ENCODE data around the gene GPRASP2.

Gene GPRASP2

GRCh38 chrX:102696306-102696705 is 15.9 kb upstream of the GPRASP2 start:
- no peaks in the 10 kb centered on the region for H3K4me1 ChIP-seq (ENCODE audit: insufficient read depth, low read length, severe bottlenecking)
- H3K4me3 ChIP-seq (ENCODE audit: low read depth, low read length, poor library complexity, severe bottlenecking): no peak overlapping the region
- no peaks in the 10 kb centered on the region for H3K79me2 ChIP-seq (ENCODE audit: insufficient read depth, low read length)
- no peak overlapping the region for H3K4me2 ChIP-seq (ENCODE audit: low read length)
- H3K9ac ChIP-seq (ENCODE audit: low read length): no peak overlapping the region
- TF ChIP-seq EZH2 (IDR thresholded peaks at IDR 0.05; ENCODE audit: borderline replicate concordance, low read length): no peak
- no peak for TF ChIP-seq CTCF (IDR thresholded peaks at IDR 0.05; ENCODE audit: low read length)
- no peaks in the 10 kb centered on the region for H3F3A ChIP-seq (ENCODE audit: insufficient read depth, low read length)
- no peak overlapping the region for H3K27ac ChIP-seq (ENCODE audit: low read depth, low read length, poor library complexity, severe bottlenecking)
- no peaks in the 10 kb centered on the region for H3K27me3 ChIP-seq (ENCODE audit: insufficient read depth, low read length)
- no peaks in the 10 kb centered on the region for H3K9me3 ChIP-seq (ENCODE audit: low read length)
- H4K20me1 ChIP-seq (ENCODE audit: insufficient read depth, low read length): no peaks in the 10 kb centered on the region
- no peaks in the 10 kb centered on the region for H3K9me2 ChIP-seq (ENCODE audit: low read depth, low read length)
- H2AFZ ChIP-seq (ENCODE audit: low read length): no peak overlapping the region
- H3K36me3 ChIP-seq (ENCODE audit: insufficient read depth, low read length): no peaks in the 10 kb centered on the region

DNA sequence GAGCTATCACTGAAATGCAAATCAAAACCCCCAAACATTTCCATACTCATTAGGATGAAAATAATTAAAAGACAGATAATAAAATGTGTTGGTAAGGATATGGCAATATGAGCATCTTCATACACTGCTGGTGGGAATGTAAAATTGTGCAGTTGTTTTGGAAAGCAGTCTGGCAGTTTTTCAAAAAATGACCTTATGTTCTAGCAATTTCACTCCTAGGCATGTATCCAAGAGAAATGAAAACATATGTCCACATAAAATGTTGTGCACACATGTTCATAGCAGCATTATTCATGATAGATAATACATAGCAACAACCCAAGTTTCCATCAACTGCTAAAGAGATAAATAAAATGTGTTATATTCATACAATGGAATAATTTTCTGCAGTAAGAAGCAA is 14.8 kb upstream of the GPRASP2 start:
- H2AFZ ChIP-seq (ENCODE audit: low read length): no peak overlapping the region
- no peaks in the 10 kb centered on the region for H3K36me3 ChIP-seq (ENCODE audit: insufficient read depth, low read length)
- no peak overlapping the region for H3K9ac ChIP-seq (ENCODE audit: low read length)
- no peaks in the 10 kb centered on the region for H3K27me3 ChIP-seq (ENCODE audit: insufficient read depth, low read length)
- H4K20me1 ChIP-seq (ENCODE audit: insufficient read depth, low read length): no peaks in the 10 kb centered on the region
- no peak overlapping the region for H3K4me2 ChIP-seq (ENCODE audit: low read length)
- no peaks in the 10 kb centered on the region for H3K9me2 ChIP-seq (ENCODE audit: low read depth, low read length)
- H3K4me1 ChIP-seq (ENCODE audit: insufficient read depth, low read length, severe bottlenecking): no peaks in the 10 kb centered on the region
- H3K27ac ChIP-seq (ENCODE audit: low read depth, low read length, poor library complexity, severe bottlenecking): no peak overlapping the region
- no peaks in the 10 kb centered on the region for H3K79me2 ChIP-seq (ENCODE audit: insufficient read depth, low read length)
- no peak for TF ChIP-seq CTCF (IDR thresholded peaks at IDR 0.05; ENCODE audit: low read length)
- no peak for TF ChIP-seq EZH2 (IDR thresholded peaks at IDR 0.05; ENCODE audit: borderline replicate concordance, low read length)
- no peaks in the 10 kb centered on the region for H3K9me3 ChIP-seq (ENCODE audit: low read length)
- H3F3A ChIP-seq (ENCODE audit: insufficient read depth, low read length): no peaks in the 10 kb centered on the region
- H3K4me3 ChIP-seq (ENCODE audit: low read depth, low read length, poor library complexity, severe bottlenecking): no peak overlapping the region

GRCh38 chrX:102708900-102709299 is 3.3 kb upstream of the GPRASP2 start:
- H3K27ac ChIP-seq (ENCODE audit: low read depth, low read length, poor library complexity, severe bottlenecking): no peak overlapping the region
- H3K9me3 ChIP-seq (ENCODE audit: low read length): no peaks in the 10 kb centered on the region
- no peaks in the 10 kb centered on the region for H3K79me2 ChIP-seq (ENCODE audit: insufficient read depth, low read length)
- H2AFZ ChIP-seq (ENCODE audit: low read length): no peak overlapping the region
- no peak overlapping the region for H3K4me3 ChIP-seq (ENCODE audit: low read depth, low read length, poor library complexity, severe bottlenecking)
- no peak for TF ChIP-seq CTCF (IDR thresholded peaks at IDR 0.05; ENCODE audit: low read length)
- no peaks in the 10 kb centered on the region for H3K9me2 ChIP-seq (ENCODE audit: low read depth, low read length)
- H3K9ac ChIP-seq (ENCODE audit: low read length): no peak overlapping the region
- H3K4me1 ChIP-seq (ENCODE audit: insufficient read depth, low read length, severe bottlenecking): peaks cover 9% of the 10 kb centered on the region
- no peaks in the 10 kb centered on the region for H3K36me3 ChIP-seq (ENCODE audit: insufficient read depth, low read length)
- H3K4me2 ChIP-seq (ENCODE audit: low read length): no peak overlapping the region
- no peaks in the 10 kb centered on the region for H4K20me1 ChIP-seq (ENCODE audit: insufficient read depth, low read length)
- no peaks in the 10 kb centered on the region for H3K27me3 ChIP-seq (ENCODE audit: insufficient read depth, low read length)
- no peaks in the 10 kb centered on the region for H3F3A ChIP-seq (ENCODE audit: insufficient read depth, low read length)
